HL-60/S4 (cell line): Measurements from ENCODE around the gene GUCA1A.
"Not testable (repeated sequence)": the region's sequence is repeated elsewhere in the genome, so short reads cannot be mapped to it uniquely, and the experiment has no call there.

Experiments
- in situ Hi-C: fragments of 300-500 bp; cut with MboI; formaldehyde crosslinking; loops from 2 replicates; pipeline ENCODE4 v1.14.3; 2022; ENCODE audit warnings: low sequenced_read_pairs

GUCA1A gene

DNA sequence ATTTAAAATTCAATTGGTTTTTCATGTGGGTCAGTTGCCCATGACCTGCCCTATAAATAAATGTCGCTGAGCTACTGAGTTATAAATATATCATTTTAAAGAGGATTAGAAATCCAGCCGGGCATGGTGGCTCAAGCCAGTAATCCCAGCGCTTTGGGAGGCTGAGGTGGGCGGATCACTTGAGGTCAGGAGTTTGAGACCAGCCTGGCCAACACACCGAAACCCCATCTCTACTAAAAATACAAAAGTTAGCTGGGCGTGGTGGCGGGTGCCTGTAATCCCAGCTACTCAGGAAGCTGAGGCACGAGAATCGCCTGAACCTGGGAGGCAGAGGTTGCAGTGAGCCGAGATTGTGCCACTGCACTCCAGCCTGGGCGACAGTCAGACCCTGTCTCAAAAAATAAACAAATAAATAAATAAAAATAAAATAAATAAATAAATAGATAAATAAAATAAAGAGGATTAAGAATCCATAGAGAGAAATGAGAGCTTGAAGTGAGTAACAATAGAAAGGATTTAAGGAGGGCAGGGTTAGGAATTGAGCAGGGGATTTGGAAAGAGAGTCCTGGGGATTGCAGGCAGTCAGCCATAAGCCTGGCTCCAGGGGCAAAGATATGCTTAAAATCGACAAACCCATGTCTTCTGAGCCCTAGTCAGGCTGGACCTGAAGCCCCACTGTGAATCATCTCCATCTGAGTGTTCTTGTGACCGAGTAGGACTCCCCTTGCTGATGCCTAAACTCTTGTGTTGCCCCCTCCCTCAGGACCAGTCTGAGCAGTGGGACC lies 29.2 kb downstream of the GUCA1A start:
- in situ Hi-C loops: not testable (repeated sequence)

DNA sequence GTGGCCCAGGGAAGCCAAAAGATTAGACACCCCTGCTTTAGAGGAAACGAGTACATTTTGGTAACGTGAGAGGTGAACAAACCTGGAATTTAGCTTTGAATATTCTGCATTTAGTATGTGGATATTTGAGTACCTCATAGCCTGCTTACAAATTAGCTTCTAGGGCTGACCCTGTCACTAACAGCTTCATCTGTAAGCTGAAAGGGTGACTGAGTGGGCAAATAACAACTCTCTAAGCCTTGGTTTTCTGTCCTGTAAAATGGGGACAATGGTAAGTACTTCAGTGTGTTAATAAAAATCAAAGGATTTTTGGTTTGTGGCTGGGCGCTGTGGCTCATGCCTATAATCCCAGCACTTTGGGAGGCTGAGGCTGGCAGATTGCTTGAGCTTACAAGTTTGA lies 30.0 kb downstream of the GUCA1A start:
- in situ Hi-C loops: no loop called here

DNA sequence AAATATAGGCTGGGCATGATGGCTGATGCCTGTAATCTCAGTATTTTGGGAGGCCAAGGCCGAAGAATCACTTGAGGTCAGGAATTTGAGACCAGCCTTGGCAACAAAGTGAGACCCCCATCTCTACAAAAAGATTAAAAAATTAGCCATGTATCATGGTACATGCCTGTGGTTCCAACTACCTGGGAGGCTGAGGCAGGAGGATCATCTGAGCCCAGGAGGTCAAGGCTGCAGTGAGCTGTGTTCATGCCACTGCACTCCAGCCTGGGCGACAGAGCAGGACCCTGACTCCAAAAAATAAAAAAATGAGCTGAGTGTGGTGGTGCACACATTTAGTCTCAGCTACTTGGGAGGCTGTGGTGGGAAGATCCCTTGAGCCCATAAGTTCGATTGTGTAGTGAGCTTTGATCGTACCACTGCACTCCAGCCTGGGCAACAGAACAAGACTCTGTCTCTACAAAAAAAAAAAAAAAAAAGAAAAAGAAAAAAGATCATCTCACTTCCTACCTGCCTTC lies 31.7 kb downstream of the GUCA1A start:
- in situ Hi-C loops: no loop called here

DNA sequence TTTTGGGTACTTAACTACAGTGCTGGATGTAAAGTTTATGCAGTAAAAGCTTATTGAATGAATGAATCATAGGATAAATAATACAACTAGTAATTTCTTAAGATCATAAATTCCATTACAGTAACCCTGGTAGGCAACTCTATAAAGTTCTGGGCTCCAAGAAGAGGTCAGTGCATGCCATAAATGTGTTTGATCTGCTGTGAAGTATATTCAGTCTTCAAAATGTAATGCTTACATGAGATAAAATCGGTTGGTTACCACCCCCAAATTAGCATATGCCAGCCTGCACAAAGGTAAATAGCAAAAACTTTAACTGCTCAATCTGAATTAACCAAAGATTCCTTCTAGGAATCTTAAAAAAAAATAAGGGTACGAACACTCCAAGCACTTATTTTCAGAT lies 34.4 kb downstream of the GUCA1A start:
- in situ Hi-C loops: not testable (repeated sequence)

DNA sequence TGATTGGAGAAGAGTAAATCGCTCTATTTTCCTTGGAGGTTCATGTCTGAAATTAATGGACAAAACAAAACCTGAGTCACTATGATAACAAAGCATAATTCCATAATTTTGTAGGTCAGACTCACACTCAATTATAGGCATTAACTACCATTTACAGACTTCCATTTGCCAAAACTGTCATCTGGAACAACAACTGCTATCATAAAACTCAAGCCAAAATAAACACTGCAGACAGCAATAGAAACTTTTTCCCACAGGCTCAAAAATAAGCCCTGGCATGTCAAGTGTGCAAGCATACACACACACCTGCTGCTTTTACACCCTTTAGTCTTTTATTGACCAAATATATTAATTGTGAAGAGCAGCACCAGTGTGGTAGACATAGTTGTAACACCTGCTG lies 37.4 kb downstream of the GUCA1A start:
- in situ Hi-C loops: no loop called here

DNA sequence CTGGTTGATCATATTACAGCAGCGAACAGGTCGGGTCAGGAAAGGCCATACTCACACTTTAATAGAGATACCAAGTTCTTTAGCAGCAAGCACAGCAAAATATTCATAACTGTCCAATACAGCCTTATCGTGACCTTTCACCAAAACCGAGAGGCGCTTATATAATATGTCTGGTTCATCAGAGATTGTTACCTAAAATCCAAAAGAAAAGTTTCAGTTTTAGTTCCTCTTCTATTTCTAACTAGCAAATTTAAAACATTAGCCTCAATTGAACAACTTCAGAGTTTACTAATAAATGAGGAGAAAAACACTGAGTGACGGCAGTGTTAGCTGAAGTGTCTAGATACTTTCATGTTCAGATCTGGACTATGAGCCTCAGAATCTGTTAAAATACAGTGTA lies 38.6 kb downstream of the GUCA1A start:
- in situ Hi-C loops: no loop called here

DNA sequence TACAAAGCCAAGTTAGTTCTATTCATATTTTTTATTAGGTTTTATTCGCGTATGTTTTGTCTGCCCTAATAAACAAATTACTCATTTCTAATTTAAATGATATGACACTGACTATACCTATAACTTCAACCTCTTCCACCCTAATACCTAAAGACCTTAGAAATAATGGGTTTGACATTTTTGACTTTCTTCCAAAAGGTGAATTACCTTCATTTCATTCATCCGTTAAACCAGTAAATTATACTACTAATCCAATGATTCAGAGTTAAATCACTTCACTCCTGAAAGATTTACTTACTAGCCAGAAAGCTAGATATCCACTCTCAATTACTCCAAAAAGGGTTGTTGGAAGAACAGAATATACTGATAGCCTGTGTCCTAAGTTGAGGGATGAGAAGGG lies 39.3 kb downstream of the GUCA1A start:
- in situ Hi-C loops: no loop called here

DNA sequence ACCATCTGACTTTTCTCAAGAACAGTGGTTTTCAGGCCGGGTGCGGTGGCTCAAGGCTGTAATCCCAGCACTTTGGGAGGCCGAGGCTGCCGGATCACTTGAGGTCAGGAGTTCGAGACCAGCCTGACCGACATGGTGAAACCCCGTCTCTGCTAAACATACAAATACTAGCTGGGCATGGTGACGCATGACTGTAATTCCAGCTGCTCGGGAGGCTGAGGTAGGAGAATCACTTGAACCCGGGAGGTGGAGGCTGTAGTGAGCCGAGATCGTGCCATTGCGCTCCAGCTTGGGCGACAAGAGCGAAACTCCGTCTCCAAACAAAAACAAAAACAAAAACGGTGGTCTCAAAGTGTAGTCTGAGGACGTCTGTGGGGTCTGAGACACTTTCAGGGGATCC lies 43.3 kb downstream of the GUCA1A start:
- in situ Hi-C loops: not testable (repeated sequence)

DNA sequence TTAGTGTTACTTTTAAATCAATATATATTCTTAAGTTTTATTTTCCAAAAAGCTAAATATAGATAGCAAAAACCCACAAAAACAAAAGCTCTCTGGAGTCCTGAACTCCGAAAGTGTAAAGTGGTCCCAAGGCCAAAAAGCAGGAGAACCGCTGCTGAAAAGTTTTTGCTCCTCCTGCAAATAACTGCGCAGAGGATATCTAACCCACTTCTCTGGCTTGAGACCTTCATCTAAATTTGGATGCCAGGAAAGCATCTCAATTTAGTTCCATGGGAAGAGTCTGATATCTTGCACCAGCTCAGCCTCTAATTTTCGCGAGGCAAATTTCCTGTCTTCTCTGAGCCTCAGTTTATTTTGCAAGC lies 44.0 kb downstream of the GUCA1A start:
- in situ Hi-C loops: no loop called here

DNA sequence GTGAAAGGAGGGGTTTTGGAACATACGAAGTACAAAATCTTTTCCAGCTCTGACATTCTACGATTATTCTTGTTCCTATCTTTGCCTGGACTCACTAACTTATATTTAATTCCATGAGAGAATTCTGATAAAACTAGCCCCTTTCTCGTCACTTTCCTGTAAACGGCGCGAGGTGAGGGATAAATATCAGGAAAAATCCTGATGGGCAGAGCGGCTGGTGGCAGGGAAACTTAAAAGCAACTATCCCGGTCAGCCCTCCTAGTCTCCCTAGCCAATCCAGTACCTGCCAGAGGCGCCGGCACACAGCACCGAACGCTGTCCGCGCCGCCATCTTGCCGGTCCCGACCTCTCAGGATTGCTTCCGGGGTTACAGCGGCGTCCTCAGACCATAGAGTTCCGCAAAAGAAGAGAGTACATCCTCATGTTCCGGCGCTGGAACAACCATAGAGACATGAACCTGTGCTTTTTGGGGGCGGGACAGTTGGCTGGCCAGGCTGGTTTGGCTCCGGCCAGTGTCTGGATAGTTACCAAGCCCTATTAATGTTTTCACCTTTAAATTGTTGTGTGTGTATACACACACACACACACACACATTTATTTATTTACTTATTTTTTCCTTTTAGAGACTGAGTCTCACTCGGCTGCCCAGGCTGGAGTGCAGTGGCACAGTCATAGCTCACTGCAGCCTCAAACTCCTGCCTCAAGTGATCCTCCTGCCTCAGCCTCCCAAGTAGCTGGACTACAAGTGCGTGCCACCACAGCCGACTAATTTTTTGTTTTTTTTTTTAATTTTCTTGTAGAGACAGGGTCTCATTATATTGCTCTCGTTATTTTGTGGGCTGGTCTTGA lies 44.6 kb downstream of the GUCA1A start, which contains the start of gene MRPS10:
Gene MRPS10 (minus strand): TSS at position 343 of the 849 bp plus-strand sequence. CDS start 12 bp downstream, at position 331.
- in situ Hi-C loops: no loop called here

DNA sequence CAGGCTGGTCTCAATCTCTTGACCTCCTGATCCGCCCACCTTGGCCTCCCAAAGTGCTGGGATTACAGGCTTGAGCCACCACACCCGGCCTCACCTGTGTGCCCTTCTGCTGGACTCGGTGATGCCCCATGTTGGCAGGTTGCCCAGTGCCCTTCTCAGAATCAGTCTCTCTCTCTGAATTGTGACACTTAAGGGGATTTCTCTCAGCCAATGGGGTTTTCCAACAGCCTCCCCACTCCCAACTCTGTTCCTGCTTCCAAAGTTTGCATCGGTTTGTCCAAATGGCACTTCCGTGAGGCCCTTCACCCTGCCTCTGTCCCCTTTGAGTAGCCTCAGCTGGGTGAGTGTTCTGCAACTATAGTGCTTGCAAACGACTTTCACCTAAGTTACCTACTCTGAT lies 47.6 kb downstream of the GUCA1A start:
- in situ Hi-C loops: no loop called here

DNA sequence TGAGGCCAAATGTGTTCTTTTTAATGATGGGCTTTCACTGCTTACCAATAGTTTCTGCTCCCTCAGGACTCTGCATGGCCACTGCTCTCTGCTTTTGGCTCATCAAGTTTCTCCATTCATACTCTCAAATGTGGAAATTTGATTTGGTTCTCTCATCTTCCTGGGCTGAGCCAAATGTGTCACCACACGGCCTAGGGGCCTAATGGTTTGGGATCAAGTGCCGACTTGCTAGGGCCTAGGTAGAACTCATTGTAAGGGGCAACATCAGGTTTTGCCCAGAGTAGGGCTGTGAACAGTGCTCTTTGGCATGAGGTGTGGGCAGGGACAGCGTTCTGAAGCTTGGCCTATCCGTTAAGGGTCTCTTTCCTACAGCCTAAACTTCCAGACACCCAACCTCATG lies 48.4 kb downstream of the GUCA1A start:
- in situ Hi-C loops: no loop called here

DNA sequence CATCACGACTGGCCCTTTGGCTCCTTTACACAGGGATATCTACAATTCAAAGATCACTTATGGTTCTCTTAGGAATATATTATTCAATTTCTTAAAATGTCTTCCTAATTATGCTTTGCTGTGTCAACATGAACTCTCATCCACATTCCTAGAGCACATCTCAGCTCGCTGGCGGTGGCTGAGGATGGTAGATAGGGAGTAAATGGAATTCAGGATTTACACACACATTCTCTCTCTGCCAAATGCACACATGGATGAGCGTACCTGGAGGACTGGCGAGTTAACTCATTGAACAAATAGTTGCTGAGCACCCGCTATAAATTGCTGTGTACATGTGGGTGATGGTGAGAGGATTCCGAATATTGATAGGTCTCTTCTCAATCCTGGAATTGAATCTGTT lies 49.3 kb downstream of the GUCA1A start:
- in situ Hi-C loops: no loop called here

DNA sequence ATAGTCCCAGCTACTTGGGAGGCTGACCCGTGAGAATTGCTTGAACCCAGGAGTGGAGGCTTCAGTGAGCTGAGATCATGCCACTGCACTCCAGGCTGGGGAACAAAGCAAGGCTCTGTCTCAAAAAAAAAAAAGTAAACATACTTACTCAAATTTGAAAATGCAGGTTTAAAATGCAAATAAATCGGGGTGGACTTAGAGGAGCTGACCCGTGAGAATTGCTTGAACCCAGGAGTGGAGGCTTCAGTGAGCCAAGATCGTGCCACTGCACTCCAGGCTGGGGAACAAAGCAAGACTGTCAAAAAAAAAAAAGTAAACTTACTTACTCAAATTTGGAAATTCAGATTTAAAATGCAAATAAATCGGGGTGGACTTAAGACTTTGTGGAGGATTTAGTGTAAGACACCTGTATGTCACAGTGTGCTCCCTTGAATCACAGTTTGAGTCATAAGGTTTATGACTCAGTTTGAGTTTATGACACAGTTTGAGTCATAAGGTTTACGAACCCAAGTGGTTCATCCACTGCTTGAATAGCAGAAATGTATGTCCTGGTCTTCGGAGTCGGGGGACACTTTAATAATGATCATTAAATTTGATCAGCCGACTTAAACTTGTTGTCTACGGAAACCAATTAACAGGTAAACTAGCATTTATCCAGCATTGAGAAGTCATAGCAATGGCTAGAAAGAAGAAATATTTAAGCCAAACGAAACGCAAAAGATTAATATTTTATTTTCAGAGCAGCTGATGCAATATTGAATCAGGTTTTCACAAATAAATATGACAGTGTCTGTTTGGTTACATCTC lies 51.3 kb downstream of the GUCA1A start:
- in situ Hi-C loops: no loop called here

DNA sequence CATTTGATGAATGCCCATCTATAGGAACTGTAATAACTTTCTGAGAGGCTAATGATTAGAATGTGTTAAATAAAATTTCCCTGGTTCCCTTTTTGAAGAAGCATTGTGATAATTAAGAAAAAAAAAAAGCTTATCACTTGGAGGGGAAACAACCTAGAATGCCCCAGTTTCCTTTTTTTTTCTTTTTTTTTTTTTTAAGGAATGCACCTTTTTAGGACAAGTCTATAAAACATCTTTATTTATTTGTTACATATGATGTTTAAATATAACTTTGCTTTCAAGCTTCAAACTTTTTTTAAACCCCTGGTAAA lies 51.8 kb downstream of the GUCA1A start:
- in situ Hi-C loops: no loop called here

DNA sequence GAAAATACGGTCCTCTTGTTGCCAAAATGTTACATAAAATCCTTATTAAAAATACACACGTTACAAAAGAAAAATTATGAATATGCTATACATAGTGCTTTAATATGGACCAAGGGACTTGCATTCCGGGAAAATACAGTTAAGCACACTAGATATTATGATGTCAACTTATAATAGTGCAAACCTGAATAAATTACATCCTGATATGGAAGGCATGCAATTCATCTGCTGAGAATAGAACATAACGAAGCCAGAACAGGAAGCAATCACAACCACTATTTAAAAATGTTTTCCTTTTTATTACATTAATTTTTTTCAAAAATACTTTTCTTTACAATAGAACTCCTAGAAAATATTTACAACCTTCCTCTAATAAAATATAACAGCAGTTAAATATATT lies 52.3 kb downstream of the GUCA1A start:
- in situ Hi-C loops: no loop called here

DNA sequence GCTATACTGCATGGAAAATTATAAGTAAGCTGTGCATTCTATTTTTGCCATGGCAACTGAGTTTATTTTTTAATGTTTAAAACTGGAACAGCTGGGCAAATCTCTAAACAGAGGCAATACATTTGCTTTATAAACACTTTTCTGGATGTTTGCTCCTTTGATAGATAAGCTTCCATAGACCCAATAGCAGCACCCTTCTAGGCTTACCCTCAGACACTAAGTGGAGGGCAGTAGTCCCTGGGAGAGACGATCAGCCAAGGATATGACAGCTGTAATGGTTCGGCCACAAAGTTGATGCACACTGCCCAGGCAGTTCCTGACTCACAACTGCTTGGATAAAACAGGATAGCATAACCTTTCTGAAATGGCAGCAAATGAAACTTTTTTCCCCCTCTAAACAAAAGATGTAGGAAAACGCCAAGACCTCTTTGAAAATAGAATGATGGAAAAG lies 53.0 kb downstream of the GUCA1A start:
- in situ Hi-C loops: no loop called here

DNA sequence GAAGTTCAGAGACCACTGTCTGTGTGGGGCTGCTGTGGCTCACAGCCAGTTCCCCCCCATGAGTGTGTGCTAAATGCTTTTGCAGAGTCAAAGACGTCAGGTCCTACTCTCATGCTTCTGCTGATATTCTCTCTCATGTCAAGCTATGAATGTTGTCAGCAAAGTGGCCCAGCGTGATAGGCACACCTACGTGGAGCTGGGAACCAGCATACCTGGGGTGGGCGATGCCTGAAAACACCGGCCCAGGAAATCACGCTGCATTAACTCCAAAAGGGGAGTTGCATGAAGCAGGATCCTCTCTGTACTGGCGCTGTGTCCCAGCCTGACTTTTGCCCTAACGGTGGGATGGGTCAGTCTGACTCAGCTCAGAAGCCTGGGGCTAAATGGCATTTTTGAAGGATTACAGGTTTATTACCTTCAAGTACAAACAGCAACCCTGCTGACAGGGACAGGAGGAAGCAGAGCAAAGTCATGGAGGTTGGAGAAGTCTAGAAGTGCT lies 53.5 kb downstream of the GUCA1A start:
- in situ Hi-C loops: no loop called here

DNA sequence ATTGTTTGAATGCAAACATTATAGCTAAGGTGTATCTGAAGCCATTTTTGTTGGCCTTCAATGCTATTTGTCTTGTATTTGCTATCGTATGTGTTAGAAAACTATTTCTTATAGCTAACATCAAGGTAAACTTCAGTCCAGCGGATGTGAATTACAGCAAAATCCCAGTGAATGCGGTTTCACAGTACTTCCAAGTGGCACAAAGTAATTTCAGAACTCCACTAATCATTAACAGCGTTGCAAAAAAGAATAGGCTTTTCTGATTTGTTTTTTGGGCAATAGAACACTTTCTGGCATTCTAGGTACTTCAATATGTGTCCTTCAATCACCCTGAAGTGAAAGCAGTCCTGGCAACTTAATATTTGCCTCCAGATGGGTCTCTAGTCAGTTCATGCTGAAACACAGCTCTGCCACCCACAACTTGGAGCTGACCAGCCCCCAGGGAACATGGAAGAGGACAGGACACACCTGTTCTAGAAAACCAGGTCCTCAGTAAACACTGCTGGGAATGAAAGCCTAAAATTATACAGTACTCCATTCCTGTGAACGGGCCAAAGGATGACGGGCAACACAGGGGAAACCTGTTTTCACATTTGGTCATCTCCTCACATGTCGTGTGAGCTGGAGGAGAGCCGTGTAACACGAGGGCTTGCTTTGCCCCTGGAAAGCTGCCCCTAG lies 54.1 kb downstream of the GUCA1A start:
- in situ Hi-C loops: no loop called here

DNA sequence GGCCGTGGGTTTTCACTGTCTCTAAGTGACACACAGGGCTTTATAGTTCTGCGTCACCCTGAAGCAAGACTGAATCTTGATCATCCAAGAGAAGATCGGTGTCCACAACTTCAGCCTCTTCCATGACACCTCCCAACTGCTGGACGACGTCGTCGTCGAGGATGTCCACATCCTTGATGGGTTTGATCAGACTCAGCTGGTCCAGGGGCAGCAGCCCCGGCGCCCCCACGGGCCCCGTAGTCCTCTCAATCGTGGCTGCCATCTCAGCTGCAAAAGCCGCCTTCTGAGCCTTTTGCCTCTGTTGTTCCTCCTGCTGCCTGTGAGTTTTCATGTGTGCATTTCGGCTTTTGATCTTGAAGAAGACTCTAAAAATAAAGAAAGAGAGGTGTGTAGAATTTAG lies 55.1 kb downstream of the GUCA1A start:
- in situ Hi-C loops: no loop called here
